Upper lobe of left lung (tissue), 6 donors: ENCODE data around the gene CCR2. TPM values are rescaled to one million over a fixed set of nuclear protein-coding genes. Genes with fewer than 3 reads are reported as not detected.

Experiments
- ATAC-seq, 2 donors: fragments of 200-7000 bp; cut with Tn5 transposase; one replicate each; pipeline ENCODE4 v1.9.1; 2022; ENCODE audit warnings: mild to moderate bottlenecking in 2 of 2, moderate library complexity in 2 of 2; ENCODE audit not compliant: low FRiP score in 2 of 2
- DNase-seq, 2 donors: peaks; one replicate each; pipeline ENCODE4 v3.0.0-alpha.2; 2019 to 2020
- H3K27ac ChIP-seq, 4 donors: fragments of 200-600 bp; sonication (generic); one replicate each; pipeline ENCODE4 v1.5.1; 2016 to 2019
- H3K27me3 ChIP-seq, 4 donors: fragments of 200-600 bp; sonication (generic); one replicate each; pipeline ENCODE4 v1.5.1; 2017 to 2019
- H3K36me3 ChIP-seq, 4 donors: fragments of 200-600 bp; sonication (generic); one replicate each; pipeline ENCODE4 v1.5.1; 2016 to 2019
- H3K4me1 ChIP-seq, 4 donors: fragments of 200-600 bp; sonication (generic); one replicate each; pipeline ENCODE4 v1.5.1; 2018 to 2019
- H3K4me3 ChIP-seq, 4 donors: fragments of 200-600 bp; sonication (generic); one replicate each; pipeline ENCODE4 v1.5.1; 2017 to 2019; ENCODE audit warnings: mild to moderate bottlenecking in 2 of 4, moderate library complexity in 1 of 4
- H3K9me3 ChIP-seq, 4 donors: fragments of 200-600 bp; sonication (generic); one replicate each; pipeline ENCODE4 v1.5.1; 2018 to 2019
- EP300 ChIP-seq, 4 donors: sonication (generic); formaldehyde crosslinking; IDR thresholded peaks; one replicate each; pipeline ENCODE4 v1.5.1; 2017; ENCODE audit warnings: antibody characterized with exemption in 4 of 4, control low read depth in 2 of 4
- POLR2A ChIP-seq, 4 donors: fragments of 450-650 bp; IDR thresholded peaks; one replicate each; pipeline ENCODE4 v1.5.1; 2016 to 2017; ENCODE audit warnings: antibody characterized with exemption in 4 of 4, mild to moderate bottlenecking in 2 of 4
- POLR2AphosphoS5 ChIP-seq, 2 donors: sonication (generic); formaldehyde crosslinking; IDR thresholded peaks; one replicate each; pipeline ENCODE4 v1.5.1; 2017; ENCODE audit warnings: antibody characterized with exemption in 2 of 2
- WGBS, 2 donors: methylation state at CpG; one replicate each; pipeline ENCODE4 v1.1.5; 2017 to 2018; 5-methylcytosine and 5-hydroxymethylcytosine counted together
- total RNA-seq, 6 donors: library from RNA; depleted of rRNA in 4 of 6; stranded (reverse); fragments of >200 nt in 4 of 6; gene quantifications; one replicate each; pipeline versions ENCODE4 v1.1.0 to v1.2.1, GENCODE V29; 2016 to 2021
- TF ChIP-seq, protein P1 (sequence below), 6 experiments: fragments of 450-650 bp in 4 of 6; fragments of 200-600 bp in 2 of 6; sonication (generic) in 2 of 6; IDR thresholded peaks; one replicate each; pipeline ENCODE4 v1.5.1; 2016 to 2019; ENCODE audit warnings: antibody characterized with exemption in 6 of 6
- donor health status: DM: no; HTN: no; CAD: no; lungs with moderate emphysema.
- donor health status: DM: no; HTN: yes; CAD: no; lungs with severe emphysema.

The CCR2 gene
- total RNA-seq, 6 donors from 2014 or later, result 2.1 to 27.8 (median 6.6) TPM

DNA sequence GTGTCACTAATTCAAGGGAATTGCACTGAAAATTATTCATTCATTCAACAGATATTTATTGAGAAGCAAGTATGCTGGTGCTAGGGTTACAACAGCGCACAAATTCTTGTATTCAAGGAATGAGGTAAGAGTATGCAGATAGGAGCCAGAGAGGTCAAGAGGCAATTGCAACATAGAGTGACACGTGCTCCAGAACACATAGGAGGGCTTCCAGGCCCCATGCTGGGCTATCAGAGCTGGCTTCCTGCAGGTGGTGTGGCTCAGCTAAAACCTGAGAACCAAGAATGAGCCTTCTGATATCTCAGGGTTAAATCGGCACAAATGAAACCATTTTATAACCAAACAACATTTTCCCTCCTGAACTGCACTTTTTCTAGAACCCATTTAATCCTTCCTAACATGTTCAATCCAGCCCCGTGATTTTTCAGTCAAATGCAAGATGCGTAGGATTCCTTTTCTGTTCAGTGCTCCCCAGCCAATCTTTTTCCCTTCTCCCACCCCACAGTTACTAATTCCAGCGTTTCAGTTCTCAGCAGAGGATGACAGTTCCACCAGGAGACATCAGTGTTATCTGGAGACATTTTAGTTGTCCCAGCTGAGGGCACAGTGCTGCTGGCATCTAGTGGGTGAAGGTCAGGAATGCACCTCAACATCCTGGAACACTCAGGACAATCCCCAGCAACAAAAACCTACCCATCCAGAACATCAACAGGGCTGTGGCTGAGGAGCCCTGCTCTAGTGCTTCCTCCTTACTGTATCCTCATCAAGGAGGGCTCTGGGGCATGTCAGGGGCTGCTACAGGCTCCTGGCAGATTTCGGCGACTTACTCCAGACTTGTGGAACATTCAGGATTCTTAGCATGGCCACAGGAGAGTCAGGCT is 39.9 kb downstream of the CCR2 start:
- WGBS, 2 donors, result 68 to 73% methylated on average over 8 of the region's 8 CpGs
- Histone ChIP-seq H3K9me3 (no peaks in the 10 kb centered on the region), H3K4me3 (no peak overlapping the region), H3K36me3 (no peaks in the 10 kb centered on the region), H3K27me3 (no peaks in the 10 kb centered on the region), H3K4me1 (peaks cover 18 to 49% (median 42%) of the 10 kb centered on the region in 4 donors), H3K27ac (peak overlapping the region in 1 of 4 donors; percentile 66)
- DNase-seq (peak in 1 of 2 donors; percentile 86), ATAC-seq (peak; percentile 60 to 82)
- no peak for TF ChIP-seq POLR2A (IDR thresholded peaks at IDR 0.05)
- peak; percentile 65 to 69 for TF ChIP-seq POLR2AphosphoS5 (IDR thresholded peaks at IDR 0.05)
- TF ChIP-seq, protein P1, sequence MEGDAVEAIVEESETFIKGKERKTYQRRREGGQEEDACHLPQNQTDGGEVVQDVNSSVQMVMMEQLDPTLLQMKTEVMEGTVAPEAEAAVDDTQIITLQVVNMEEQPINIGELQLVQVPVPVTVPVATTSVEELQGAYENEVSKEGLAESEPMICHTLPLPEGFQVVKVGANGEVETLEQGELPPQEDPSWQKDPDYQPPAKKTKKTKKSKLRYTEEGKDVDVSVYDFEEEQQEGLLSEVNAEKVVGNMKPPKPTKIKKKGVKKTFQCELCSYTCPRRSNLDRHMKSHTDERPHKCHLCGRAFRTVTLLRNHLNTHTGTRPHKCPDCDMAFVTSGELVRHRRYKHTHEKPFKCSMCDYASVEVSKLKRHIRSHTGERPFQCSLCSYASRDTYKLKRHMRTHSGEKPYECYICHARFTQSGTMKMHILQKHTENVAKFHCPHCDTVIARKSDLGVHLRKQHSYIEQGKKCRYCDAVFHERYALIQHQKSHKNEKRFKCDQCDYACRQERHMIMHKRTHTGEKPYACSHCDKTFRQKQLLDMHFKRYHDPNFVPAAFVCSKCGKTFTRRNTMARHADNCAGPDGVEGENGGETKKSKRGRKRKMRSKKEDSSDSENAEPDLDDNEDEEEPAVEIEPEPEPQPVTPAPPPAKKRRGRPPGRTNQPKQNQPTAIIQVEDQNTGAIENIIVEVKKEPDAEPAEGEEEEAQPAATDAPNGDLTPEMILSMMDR (IDR thresholded peaks at IDR 0.05), result no peak
- TF ChIP-seq EP300 (IDR thresholded peaks at IDR 0.05), result peak in 1 of 4 donors; percentile 86

DNA sequence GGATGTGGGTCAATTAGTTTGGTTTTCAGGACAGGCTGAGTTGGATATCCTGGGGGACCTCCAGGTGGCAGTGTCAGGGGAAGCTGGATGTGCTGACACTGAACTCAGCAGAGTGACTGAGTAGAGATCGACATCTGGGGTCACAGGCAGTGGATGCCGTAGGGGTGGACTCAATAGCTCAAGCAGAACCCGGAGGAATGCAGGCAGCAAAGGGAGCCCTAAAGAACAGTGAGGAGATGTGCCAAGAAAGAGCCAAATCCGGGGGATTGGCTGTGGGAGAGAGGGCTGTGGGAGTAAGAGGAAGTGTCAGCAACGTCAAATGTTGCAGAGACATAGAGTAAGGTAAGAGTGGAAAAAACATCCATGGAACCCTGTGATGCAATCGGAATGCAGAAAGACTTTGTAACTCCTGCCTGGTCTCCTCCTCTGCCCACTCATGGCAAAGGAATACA is 41.3 kb downstream of the CCR2 start:
- H3K4me3 ChIP-seq, result no peak overlapping the region
- DNase-seq (peak in 1 of 2 donors; percentile 37), ATAC-seq (peak; percentile 41 to 52)
- H3K36me3 ChIP-seq, result no peaks in the 10 kb centered on the region
- H3K4me1 ChIP-seq, result peaks cover 30 to 63% (median 53%) of the 10 kb centered on the region in 4 donors
- H3K9me3 ChIP-seq, result no peaks in the 10 kb centered on the region
- 55 to 66% methylated on average over 6 of the region's 6 CpGs for WGBS, 2 donors
- no peaks in the 10 kb centered on the region for H3K27me3 ChIP-seq
- peak overlapping the region in 2 of 4 donors; percentile 54 to 66 for H3K27ac ChIP-seq
- TF ChIP-seq POLR2AphosphoS5 (IDR thresholded peaks at IDR 0.05), result no peak
- peak in 1 of 4 donors; percentile 26 for TF ChIP-seq POLR2A (IDR thresholded peaks at IDR 0.05)

DNA sequence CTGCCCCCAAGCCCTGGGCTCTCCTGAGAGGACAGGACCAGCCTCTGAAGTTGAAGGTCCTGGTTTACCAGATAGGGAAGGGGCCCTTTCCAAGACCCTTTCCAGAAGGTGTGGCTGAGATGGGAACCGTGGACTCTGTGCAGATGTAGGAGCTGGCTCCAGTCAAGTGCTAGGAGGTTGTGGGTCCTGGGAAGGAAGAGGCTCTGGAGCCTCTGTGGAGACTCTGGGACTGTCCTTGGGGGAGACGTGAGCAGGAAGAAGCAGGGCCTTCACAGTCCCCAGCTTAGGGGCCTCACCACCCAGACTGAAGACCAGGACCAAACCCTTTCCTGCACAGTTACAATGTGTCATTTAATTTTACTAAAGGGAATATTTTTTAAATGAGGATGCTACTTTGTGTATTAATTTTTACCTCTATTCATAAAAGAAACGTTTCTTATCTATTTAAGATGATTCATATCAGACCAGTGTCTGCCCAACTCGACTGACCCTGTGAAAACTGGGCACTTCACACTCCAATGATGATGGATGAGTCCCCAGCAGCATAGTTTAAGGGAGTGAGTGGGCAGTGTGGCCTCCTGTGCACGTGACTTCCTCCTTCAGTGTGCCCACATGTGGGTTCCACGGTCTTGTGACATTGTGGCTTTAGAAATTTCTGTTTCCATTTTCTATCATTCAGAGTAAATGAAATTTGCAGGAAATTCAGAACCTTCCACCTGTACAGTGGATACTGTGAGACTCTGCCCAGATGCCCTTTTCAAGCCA is 42.0 kb downstream of the CCR2 start:
- no peaks in the 10 kb centered on the region for H3K36me3 ChIP-seq
- peak in 1 of 2 donors; percentile 57 for ATAC-seq
- peak in 1 of 2 donors; percentile 62 for DNase-seq
- H3K27me3 ChIP-seq, result no peaks in the 10 kb centered on the region
- H3K4me3 ChIP-seq, result no peak overlapping the region
- no peaks in the 10 kb centered on the region for H3K9me3 ChIP-seq
- TF ChIP-seq EP300 (IDR thresholded peaks at IDR 0.05) (peak in 1 of 4 donors; percentile 17), POLR2AphosphoS5 (IDR thresholded peaks at IDR 0.05) (no peak), POLR2A (IDR thresholded peaks at IDR 0.05) (peak in 1 of 4 donors; percentile 13)
- TF ChIP-seq, protein P1 (IDR thresholded peaks at IDR 0.05), result no peak
- WGBS, 2 donors, result 57 to 59% methylated on average over 6 of the region's 6 CpGs
- H3K4me1 ChIP-seq, result peaks cover 36 to 70% (median 55%) of the 10 kb centered on the region in 4 donors
- H3K27ac ChIP-seq, result peak overlapping the region in 2 of 4 donors; percentile 54 to 72

DNA sequence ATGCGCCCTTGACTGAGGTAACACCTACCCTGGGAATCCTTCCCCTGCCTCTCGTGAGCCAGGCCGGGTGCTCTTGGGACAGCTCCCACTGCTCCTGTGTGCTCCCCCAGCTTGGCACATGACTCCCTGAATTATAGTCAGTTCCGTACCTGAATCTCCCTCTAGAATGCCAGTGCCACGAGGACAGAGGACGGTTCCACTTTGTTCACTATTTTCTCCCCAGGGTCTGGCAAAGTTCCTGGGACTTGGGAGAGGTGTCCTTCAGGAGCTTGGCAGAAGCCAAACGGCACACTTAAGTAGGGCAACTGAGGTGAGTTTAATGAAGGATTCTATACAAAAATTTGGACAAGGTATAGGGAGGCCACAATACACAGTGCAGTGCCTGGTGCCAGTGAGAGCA is 43.2 kb downstream of the CCR2 start:
- no peaks in the 10 kb centered on the region for H3K9me3 ChIP-seq
- H3K4me3 ChIP-seq, result no peak overlapping the region
- peak; percentile 11 to 53 for DNase-seq
- TF ChIP-seq POLR2AphosphoS5 (IDR thresholded peaks at IDR 0.05) (no peak), EP300 (IDR thresholded peaks at IDR 0.05) (no peak), POLR2A (IDR thresholded peaks at IDR 0.05) (no peak)
- TF ChIP-seq, protein P1 (IDR thresholded peaks at IDR 0.05), result no peak
- no peaks in the 10 kb centered on the region for H3K36me3 ChIP-seq
- peak overlapping the region in 3 of 4 donors; percentile 15 to 72 (median 44) for H3K27ac ChIP-seq
- ATAC-seq, result no peak
- H3K4me1 ChIP-seq, result peaks cover 37 to 76% (median 58%) of the 10 kb centered on the region in 4 donors
- no peaks in the 10 kb centered on the region for H3K27me3 ChIP-seq
- 78 to 89% methylated on average over 7 of the region's 7 CpGs for WGBS, 2 donors
